GM19468 (cell line): ENCODE results near the gene EXOC6B.

Experiments
- ATAC-seq: cut with Tn5 transposase; IDR thresholded peaks from one replicate; pipeline ENCODE4 v1.9.1; 2021; ENCODE audit warnings: mild to moderate bottlenecking, moderate library complexity, moderate number of reproducible peaks; ENCODE audit not compliant: unreplicated experiment; ENCODE audit errors: extremely low read depth

The EXOC6B gene

DNA sequence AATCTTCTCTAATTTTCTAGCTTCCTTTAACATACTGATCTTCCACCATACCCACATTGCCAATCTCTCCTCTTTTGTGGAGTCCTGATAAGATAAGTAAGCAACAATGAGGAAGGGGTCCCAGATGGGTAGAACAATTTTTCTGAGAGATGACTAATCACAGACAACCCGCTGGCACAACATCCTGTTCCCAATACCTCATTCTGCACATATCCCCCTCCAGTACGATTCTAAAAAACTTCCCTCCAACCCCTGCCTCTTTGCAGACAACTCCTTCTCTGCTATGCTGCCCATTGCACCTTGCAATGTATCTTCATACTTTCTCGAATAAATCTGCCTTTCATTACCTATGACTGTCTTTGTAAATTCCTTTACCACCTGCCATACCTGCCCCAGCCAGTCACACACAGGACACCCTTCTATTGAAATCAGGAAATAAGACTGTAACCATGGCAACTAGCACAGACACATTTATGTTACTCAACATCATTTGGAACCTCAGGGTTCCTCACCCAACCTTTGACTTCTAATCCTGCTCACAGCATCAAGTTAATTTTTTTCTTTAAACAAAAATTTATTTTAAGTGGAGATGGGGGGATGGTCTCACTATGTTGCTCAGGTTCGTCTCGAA is 7.4 kb upstream of the EXOC6B start:
- ATAC-seq: no peak

DNA sequence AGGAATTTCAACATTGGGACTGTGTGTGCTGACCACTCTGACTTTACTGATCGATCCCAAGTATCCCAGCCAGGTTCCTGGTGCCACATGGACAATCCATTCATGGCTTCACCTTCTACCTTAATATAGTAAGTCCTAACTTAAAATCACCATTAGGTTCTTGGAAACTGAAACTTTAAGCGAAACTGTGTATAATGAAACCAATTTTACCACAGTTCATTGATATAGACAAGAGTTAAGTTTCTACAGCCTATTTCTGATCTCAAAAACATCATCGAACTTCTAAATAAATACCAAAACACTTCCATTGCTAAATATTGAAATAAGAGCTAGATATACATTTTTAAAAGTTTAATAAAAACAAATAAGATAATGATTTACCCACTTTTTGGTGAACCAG is 4.4 kb upstream of the EXOC6B start:
- no peak for ATAC-seq

DNA sequence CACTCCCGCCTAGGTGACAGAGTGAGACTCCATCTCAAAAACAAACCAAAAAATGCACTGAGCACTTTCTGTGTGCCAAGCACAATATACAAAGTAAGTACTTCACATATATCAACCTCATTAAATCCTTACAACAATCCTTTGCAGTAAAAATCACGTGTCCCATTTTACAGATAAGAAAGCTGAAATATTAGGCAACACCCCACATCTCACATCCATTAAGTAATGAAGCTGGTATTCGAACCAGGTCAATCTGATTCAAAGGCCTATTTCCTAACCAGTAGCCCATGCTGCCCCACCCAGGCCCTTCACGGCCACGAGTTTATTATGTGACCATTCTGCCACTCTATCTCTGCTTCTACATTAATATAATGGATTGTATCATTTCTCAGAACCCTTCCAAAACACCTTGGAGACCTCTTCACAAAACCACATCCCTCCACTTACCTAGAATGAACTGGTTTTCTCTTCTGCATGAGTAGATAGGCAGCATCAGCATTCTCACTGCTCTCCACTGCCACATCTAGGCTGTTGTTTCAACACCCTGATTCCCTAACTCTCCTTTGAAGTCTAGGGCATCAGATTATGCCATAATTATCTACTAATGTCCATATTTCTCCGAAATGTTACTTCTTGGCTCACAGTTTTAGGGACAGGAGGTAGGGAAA is 3.1 kb upstream of the EXOC6B start:
- no peak for ATAC-seq

DNA sequence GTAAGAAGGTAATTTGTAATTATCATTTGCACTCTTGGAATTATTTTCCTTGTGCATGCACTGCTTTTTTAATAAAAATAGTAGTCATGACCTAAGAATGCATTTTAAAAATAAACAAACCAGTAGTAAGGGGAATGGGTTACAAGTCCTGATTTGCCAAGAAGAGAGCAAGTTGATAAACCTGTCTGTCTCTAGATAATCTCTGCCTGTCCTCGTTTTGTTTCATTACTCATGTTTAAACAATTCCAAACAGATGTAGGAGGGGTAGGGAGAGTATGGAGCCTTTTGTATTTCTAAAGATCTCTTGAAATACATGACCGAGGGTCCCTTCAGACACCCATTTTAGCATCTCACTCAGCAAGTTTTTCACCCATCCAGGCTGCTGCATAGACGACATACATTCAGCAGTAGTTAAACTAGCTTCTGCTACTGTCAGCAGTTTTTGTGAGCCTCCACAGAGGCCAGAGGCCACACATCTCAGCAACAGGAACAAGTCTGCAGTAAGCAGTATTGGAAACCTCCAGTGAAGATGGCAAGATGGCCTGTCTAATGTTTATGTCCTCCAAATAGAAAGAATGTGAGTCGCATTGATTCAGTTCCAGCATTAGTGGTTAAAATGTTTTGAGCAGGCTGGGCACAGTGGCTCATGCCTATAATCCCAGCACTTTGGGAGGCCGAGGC is 2.3 kb upstream of the EXOC6B start:
- no peak for ATAC-seq

DNA sequence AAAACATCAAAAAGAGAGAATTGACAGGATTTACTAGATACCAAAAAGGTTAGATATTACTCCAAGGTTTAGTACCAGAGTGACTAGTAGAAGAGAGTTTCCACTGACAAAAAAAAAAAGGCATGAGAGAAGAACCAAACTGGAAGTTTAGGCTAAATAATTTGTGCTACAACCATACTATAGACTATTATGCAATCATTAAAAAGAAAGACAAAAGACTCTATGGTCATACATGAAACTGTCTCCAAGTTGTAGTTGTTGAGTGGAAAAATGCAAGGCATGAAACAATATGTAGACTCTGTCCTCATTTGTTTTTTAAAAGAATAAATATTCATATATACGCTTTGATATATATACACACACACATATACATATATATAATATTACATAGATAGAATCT is 1.7 kb upstream of the EXOC6B start:
- no peak for ATAC-seq

DNA sequence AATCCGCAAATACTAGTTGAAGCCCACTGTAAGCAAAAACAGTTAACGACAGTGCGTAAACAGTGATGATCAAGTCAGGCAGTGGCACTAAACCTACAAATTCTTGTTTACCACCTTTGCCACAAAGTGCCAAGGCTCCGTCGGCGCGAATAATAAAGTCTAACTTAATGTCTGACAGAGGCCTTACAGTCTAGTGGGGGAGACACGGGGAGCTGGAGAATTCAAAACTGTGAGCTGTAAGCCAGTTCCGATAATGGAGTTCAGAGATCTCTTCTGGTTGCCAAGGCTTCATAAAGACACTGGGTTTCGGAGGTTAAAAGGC is 284 bp upstream of the EXOC6B start:
- no peak for ATAC-seq

DNA sequence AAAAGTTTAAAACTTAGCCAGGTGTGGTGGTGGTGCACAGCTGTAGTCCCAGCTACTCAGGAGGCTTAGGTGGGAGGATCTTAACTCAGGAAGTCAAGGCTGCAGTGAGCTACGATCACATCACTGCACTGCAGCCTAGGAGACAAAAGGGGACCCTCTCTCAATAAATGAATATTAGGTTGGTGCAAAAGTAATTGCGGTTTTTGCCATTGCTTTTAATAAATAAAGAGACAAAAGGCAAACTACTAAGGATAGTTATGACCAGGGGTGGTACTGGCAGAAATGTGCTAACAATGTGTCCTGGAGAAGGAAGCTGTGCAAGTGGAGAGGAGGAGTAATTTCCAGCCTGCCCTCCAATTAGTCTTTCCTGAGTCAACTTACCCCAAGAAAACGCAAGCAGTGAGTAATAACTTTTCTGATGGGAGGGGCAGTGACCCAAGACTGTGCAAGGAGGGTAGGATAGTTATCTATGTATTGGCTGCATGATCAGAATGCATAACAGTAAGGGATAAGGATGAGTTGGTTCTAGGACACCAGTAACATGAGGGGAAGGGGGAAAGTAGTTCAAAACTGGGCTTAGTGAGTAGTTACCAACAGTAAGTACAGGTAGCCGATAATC is 1.5 kb downstream of the EXOC6B start:
- ATAC-seq: no peak

DNA sequence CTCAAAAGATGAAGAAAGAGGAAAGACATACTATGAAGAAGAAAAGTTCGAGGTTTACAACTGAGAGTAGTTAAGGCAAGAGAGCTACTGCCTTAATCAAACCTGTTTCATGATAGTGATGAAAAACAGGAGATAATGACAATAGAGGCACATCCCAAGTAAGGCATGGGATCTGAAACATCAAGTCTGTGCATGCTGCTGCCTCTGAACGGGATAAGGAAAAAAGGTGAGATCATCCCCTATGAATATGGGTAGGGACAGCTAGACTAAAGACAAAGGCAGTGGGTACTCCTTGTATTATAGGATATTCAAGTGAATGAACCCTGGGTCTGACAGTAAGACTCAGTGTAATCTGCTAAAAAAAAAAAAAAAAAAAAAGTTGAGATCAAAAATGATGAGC is 3.0 kb downstream of the EXOC6B start:
- ATAC-seq: no peak

DNA sequence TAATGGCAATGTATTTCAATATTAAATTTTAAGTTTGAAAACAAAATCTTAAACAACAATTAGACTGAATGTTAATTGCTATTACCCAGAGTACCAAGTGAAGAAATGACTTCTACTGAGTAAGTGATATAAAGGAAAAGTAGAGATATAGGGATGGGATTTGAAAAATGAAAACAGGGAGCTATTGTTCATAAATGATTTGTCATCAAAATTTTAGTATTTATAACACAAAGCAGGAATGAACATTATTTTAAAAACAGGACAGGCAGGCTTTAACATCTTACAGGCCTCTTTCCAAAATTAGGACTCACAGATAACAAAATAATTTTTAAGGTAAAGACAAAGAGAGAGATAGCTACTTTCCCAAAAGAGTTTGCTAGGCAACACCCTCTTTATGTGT is 3.9 kb downstream of the EXOC6B start:
- ATAC-seq: no peak

DNA sequence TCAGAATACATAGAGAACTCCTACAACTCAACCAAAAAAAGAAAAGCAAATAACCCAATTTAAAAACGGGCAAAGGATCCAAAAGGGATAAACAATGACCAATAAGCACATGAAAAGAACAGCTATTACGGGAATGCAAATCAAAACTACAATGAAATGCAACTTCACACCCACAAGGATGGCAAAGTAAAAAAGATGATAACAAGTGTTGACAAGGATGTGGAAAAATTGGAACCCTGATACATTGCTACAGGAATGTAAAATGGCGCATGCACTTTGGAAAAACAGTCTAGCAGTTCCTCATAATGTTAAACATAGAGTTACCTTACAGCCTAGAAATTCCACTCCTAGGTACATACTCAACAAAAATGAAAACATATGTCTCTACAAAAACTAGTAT is 4.7 kb downstream of the EXOC6B start:
- no peak for ATAC-seq

DNA sequence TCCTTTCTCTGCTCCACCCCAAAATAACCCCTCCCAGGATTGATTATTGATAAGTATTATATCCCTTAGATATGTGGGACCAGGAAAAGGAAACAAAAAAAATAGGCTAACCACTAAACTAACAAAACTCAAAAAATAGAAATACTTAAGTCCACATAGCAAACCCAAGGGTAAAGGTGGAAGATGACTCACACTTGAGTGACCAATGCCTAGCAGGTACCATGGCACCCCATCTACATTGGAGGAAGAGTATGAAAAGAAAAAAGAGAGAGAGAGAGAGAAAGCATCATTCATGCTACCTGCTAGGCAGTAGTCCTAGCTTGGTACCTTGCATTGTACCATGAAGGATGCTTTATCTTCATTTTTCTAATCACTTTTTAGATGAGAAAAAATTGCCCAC is 6.3 kb downstream of the EXOC6B start:
- ATAC-seq: no peak

DNA sequence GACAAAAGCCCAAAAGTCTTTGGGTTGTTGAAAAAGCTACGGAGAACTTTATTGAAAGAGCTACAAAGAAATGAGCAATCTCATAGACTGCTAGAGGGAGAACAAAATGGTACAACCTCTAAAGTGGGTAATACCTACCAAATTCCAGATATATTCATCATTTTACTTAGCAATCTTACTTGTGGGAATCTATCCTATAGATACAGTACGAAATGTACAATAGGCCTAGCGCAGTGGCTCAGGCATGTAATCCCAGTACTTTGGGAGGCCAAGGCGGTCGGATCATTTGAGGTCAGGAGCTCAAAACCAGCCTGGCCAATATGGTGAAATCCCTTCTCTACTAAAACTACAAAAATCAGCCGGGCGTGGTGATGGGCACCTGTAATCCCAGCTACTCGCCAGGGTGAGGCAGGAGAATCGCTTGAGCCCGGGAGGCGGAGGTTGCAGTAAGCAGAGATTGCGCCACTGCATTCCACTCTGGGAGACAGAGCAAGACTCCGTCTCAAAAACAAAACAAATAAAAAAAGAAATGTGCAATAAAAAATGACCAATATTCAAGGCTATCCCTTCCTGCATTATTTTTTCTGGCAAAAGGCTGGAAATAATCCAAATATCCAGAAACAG is 10.1 kb downstream of the EXOC6B start:
- ATAC-seq: no peak

DNA sequence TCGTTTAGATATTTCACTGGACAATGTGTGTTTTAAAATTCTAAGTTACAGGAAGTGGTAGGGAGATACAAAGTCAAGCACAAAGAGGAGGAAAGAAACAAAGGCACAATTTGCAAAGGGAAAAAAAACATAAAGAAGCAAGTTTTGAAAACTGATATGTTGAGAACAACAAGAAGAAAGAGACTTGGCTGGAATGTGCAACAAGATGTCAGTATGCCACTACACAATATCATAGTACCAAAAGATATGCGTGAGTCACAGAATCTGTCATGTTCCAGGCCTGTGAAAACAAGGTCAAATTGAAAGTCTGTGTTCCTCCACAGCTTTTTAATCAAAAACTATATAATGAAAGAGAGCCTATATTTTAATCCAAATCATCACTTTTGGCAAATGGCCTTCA is 12.0 kb downstream of the EXOC6B start:
- no peak for ATAC-seq

DNA sequence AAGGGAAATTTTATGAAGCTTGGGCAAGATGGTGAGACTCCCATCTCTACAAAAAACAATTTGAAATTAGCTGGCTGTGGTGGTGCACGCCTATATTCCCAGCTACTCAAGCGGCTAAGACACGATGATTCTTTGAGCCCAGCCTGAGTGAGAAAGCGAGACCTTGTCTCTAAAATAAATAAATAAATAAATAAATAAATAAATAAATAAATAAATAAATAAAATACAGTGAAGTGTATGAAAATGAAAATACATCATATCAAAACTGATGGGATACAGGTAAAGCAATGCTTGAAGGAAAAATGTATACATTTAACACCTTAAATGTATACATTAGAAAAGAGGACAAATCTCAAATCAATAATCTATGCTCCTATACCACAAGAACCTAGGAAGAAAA is 15.7 kb downstream of the EXOC6B start:
- ATAC-seq: no peak

DNA sequence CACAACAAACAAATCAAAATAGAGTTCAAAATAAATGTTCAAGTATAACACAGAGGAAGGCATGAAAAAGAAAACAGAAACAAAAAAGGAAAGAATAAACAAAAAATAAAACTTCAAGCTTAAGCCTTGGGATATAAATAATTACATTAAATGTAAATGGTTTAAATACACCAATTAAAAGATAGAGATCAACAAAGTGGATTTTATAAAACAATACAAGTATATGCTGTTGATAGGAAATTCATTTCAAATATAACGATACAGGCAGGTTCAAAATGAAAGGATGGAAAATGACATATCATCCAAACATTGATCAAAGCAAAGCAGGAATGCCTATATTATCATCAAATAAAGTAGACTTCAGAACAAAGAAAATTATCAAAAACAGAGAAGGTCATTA is 16.7 kb downstream of the EXOC6B start:
- ATAC-seq: no peak

DNA sequence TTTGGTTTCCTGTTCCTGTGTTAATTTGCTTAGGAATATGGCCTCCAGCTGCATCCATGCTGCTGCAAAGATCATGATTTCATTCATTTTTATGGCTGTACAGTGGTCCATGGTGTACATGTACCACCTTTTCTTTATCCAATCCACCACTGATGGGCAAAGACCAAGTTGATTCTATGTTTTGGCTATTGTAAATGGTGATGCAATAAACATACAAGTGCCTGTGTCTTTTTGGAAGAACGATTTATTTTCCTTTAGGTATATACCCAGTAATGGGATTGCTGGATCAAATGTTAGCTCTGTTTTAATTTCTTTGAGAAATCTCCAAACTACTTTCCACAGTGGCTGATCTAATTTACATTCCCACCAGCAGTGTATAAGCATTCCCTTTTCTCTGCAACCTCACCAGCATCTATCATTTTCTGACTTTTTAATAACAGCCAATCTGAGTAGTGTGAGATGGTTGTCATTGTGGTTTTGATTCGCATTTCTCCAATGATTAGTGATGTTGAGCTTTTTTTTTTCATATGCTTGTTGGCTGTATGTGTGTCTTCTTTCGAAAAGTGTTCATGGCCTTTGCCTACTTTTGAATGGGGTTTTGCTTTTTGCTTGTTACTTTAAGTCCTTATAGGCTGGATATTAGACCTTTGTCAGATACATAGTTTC is 19.4 kb downstream of the EXOC6B start:
- ATAC-seq: no peak

DNA sequence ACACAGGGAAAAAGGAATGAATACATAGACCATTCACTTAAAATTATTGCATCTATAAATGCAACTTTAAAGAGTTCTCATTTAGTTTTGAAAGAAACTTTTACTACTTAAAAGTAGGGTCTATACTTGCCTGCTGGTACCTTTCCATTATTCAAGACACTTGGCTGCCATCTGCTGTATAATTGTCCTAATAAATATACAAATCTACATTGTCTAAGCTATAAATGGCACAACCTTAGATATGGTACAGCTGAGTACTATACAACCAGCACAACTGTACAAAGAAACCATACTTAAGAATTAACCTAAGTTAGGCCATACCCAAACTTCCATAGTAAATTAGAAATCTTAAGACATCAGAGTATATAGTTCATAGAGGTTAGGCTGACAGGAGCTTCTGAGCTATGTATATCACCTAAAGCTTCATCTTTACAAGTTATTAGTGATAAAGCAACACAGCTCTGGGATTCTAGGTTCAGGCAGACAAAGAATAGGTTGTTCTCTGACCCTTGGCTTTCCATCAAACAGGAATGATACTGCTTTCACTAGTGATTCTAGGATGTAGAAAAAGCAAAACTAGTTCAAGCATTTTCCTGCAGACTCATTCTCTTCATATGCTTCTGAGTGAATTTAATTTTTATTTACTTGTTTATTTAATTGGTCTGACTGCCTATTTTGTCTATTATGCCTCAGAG is 22.1 kb downstream of the EXOC6B start:
- no peak for ATAC-seq

DNA sequence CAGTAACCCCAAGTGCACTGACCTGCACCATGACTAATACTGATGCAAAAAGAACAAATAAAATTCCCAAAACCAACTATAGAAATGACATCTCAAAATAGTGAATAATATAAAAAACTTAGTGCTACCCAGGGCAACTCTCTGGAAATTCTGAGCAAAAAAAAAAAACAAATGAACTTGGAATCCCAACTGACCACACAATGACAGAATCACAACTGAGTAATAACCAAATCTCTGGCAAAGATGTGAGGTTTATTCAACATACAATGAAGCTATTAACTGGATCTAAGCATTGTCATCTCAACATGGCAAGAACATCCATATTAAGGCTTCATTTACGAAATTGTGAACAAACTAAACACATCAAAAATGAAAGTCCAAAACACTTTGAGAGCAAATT is 22.7 kb downstream of the EXOC6B start:
- no peak for ATAC-seq

DNA sequence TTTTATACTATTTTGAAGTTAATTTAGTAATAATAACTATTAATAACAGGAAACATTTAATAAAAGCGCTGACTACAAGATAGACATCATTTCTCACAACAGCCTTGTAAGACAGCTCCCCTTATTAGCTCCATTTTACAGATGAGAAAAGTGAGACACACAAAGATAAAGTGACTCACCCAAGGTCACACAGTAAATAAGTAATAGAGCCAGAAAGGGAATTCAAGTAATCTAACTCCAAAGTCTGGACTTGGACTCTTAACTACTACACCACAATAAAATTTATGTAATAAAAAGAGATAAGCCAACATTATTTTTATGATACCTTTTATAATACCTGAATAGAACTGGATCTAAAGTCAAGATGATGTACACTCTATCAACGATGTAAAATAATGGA is 25.3 kb downstream of the EXOC6B start:
- no peak for ATAC-seq

DNA sequence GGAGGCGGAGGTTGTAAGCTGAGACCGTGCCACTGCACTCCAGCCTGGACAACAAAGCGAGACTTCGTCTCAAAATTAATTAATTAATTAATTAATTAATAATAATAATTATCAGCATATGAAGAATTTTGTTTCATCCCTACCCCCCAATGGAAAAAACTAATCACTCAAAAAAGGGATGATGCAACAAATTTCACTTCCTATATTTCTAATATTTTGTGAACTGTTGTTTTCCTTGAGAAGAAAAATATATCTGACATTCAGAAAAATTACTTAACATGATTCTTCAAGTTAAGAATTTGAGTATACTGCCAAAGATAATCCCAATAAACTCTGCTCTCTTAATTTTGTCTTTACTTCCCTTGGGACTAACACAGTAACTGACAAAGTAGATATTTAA is 28.1 kb downstream of the EXOC6B start:
- ATAC-seq: no peak
